Prostate gland (tissue), 2 donors: ENCODE measurements around the gene PRDM16. TPM values are rescaled to one million over a fixed set of nuclear protein-coding genes. Genes with fewer than 3 reads are reported as not detected.

Source experiments
- DNase-seq: peaks from one replicate; pipeline ENCODE4 v3.0.0-alpha.2; 2019; ENCODE audit warnings: low spot score
- H3K27ac ChIP-seq, 2 donors: fragments of 200-600 bp; sonication (generic); 2 replicates each; pipeline ENCODE4 v1.5.1; 2017 to 2019
- H3K27me3 ChIP-seq: fragments of 200-600 bp; sonication (generic); replicated peaks from 2 replicates; pipeline ENCODE4 v1.5.1; 2019; ENCODE audit not compliant: insufficient read depth
- H3K36me3 ChIP-seq, 2 donors: fragments of 200-600 bp; sonication (generic); 1 replicate in 1 of 2; 2 replicates in 1 of 2; pipeline versions ENCODE4 v1.5.1 to v1.8.1; 2017 to 2019
- H3K4me1 ChIP-seq: fragments of 200-600 bp; sonication (generic); replicated peaks from 2 replicates; pipeline ENCODE4 v1.5.1; 2019
- H3K4me3 ChIP-seq, 2 donors: fragments of 200-600 bp; sonication (generic); 2 replicates each; pipeline ENCODE4 v1.5.1; 2017 to 2019
- H3K9me3 ChIP-seq: fragments of 200-600 bp; sonication (generic); 2 replicates; pipeline ENCODE4 v1.5.1; 2017
- CTCF ChIP-seq, 4 experiments: fragments of 200-600 bp in 2 of 4; fragments of 450-650 bp in 2 of 4; sonication (generic) in 2 of 4; IDR thresholded peaks; 1 replicate in 3 of 4; 2 replicates in 1 of 4; pipeline ENCODE4 v1.5.1; 2016 to 2019; ENCODE audit warnings: antibody characterized with exemption in 4 of 4, mild to moderate bottlenecking in 2 of 4, moderate library complexity in 2 of 4
- POLR2A ChIP-seq: fragments of 450-650 bp; IDR thresholded peaks from one replicate; pipeline ENCODE4 v1.6.1; 2016; ENCODE audit warnings: antibody characterized with exemption, mild to moderate bottlenecking
- POLR2AphosphoS5 ChIP-seq: sonication (generic); formaldehyde crosslinking; IDR thresholded peaks from one replicate; pipeline ENCODE4 v1.6.1; 2017; ENCODE audit warnings: antibody characterized with exemption
- WGBS: methylation state at CpG from one replicate; pipeline ENCODE4 v1.1.5; 2018; 5-methylcytosine and 5-hydroxymethylcytosine counted together
- intact Hi-C: fragments of 100-400 bp; cut with DNase I; formaldehyde crosslinking; loops from one replicate; pipeline ENCODE4 v1.14.2; 2022
- total RNA-seq, 2 donors: library from RNA; depleted of rRNA; stranded (reverse); fragments of >200 nt; gene quantifications; one replicate each; pipeline ENCODE4 v1.1.0, GENCODE V29; 2016

Gene PRDM16
- total RNA-seq, 2 donors from 2014 or later = 0.23 to 6.5 TPM

DNA sequence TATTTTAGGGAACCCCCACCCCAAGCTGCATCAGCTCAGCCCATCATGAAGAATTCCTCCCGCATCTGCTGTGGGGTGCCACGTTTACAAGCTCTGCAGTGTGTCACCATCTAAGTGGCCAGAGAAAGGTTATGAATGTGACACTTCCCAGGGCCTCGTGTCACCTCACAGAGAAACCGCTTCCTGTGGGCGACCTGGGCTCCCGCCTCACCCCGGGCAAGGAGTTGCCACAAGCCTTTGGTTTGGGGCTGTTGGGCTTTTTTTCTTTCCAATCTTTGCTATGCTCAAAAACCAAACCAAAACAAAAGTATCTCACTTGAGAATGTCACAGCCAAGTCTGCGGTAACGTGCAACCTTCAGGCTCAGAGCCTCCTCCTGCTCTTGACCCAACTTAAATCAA, 303.3 kb downstream of the PRDM16 start:
- Histone ChIP-seq H3K4me1 (no peaks in the 10 kb centered on the region), H3K27ac (no peak overlapping the region), H3K4me3 (no peak overlapping the region), H3K36me3 (no peaks in the 10 kb centered on the region), H3K27me3 (peaks cover 5% of the 10 kb centered on the region), H3K9me3 (no peaks in the 10 kb centered on the region)
- no peak for TF ChIP-seq CTCF (IDR thresholded peaks at IDR 0.05)
- no peak for DNase-seq
- intact Hi-C loops = no loop called here
- 73% methylated on average over 9 of the region's 9 CpGs for WGBS

DNA sequence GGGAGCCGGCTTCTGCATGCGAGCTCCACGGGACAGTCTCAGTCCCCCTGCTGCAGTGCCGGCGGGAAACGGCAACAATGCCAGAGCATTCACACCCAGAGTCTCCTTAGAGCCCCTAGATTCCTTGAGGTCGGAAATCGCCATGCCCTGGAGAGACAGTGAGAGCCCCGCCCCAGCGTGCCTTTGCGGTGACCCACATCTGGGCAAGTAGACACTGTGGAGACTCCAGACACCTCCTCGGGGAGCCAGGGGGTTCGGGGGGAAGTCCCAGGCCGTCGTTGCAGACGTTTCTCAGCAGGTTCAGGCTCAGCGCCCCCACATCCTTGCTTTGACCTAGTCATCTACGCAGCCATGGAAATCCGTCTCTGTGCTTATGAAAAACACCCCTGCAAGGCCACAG, 304.2 kb downstream of the PRDM16 start:
- no peak for DNase-seq
- Histone ChIP-seq H3K36me3 (no peaks in the 10 kb centered on the region), H3K4me1 (no peaks in the 10 kb centered on the region), H3K9me3 (no peaks in the 10 kb centered on the region), H3K27ac (no peak overlapping the region), H3K27me3 (peaks cover 5% of the 10 kb centered on the region), H3K4me3 (no peak overlapping the region)
- TF ChIP-seq POLR2A (no peak), CTCF (IDR thresholded peaks at IDR 0.05) (no peak), POLR2AphosphoS5 (no peak)
- intact Hi-C loops = no loop called here
- WGBS = 80% methylated on average over 19 of the region's 19 CpGs

DNA sequence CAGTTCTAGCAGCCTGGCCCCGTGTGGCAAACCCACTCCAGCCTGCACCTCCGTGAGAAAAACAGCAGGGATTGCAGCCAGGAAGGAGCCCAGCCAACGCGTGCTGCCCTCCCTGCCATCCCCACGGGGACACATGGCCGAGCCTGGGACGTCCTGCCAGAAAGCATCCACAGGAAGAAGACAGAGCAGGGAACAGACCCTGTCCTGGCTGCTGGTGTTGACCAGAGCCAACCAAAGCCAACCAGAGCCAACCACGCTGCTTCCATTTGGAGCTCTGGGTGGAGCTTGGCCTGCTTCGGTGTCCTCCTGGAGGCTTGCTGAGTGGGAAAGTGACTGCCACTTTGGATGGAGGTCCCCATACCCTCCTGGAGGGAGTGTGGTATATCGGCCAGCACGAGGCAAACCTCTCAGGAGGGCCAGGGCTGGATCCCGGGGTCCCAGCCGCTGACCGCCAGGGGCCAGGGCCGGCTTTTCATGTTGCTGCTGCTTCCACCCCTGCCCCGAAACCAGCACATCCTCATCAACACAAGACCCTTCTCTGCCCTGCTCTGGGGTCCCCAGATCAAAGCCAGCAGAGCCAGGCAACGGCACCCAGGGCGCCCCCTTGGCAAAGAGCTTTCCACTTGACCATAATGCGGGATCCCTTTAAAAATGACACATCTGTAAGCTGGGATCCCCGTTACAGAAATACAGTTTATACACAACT, 304.9 kb downstream of the PRDM16 start:
- H3K27ac ChIP-seq = no peak overlapping the region
- no peaks in the 10 kb centered on the region for H3K4me1 ChIP-seq
- DNase-seq = no peak
- no peaks in the 10 kb centered on the region for H3K9me3 ChIP-seq
- TF ChIP-seq POLR2A (no peak), POLR2AphosphoS5 (no peak), CTCF (IDR thresholded peaks at IDR 0.05) (no peak)
- H3K4me3 ChIP-seq = no peak overlapping the region
- H3K36me3 ChIP-seq = no peaks in the 10 kb centered on the region
- peaks cover 2% of the 10 kb centered on the region for H3K27me3 ChIP-seq
- intact Hi-C loops = no loop called here
- 85% methylated on average over 20 of the region's 20 CpGs for WGBS

- no peaks in the 10 kb centered on the region for H3K9me3 ChIP-seq
- TF ChIP-seq CTCF (IDR thresholded peaks at IDR 0.05) = no peak
- H3K4me3 ChIP-seq = no peak overlapping the region
- H3K4me1 ChIP-seq = peaks cover 3% of the 10 kb centered on the region
- peaks cover 2% of the 10 kb centered on the region for H3K27me3 ChIP-seq
- no peak overlapping the region for H3K27ac ChIP-seq
- H3K36me3 ChIP-seq = no peaks in the 10 kb centered on the region
- DNase-seq = no peak
- intact Hi-C loops = no loop called here
- 75% methylated on average over 11 of the region's 11 CpGs for WGBS
Measured at GRCh38 chr1:3375245-3375644, 306.2 kb downstream of the PRDM16 start.

DNA sequence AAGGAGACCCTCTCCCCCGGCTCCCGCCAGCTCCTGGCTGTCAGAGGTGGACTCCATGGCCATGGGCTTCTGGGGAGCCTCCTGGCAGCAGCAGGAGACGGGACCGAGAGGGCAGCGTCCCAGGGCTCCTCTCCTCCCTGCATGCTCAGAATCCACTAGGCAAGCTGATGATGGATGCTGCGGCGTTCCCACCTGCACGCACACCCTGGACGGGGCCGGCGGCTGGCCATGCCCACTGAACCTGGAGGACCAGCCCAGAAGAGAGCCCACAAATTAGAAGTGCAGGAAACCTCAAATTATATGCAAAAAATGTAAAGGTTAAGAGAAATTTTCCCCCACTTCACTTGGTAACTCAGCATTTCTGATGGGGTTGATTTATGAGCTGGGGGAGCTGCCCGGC, 308.2 kb downstream of the PRDM16 start:
- no peaks in the 10 kb centered on the region for H3K9me3 ChIP-seq
- peaks cover 5% of the 10 kb centered on the region for H3K4me1 ChIP-seq
- no peaks in the 10 kb centered on the region for H3K36me3 ChIP-seq
- 90% methylated on average over 12 of the region's 12 CpGs for WGBS
- intact Hi-C loops = no loop called here
- H3K27ac ChIP-seq = no peak overlapping the region
- no peak for TF ChIP-seq POLR2AphosphoS5
- TF ChIP-seq POLR2A = no peak
- no peak for TF ChIP-seq CTCF (IDR thresholded peaks at IDR 0.05)
- H3K4me3 ChIP-seq = no peak overlapping the region
- DNase-seq = no peak
- peaks cover 2% of the 10 kb centered on the region for H3K27me3 ChIP-seq
